Testis (tissue), 3 donors: ENCODE measurements around the gene CDH4. TPM values are rescaled to one million over a fixed set of nuclear protein-coding genes. Genes with fewer than 3 reads are reported as not detected.

Experiments
- DNase-seq: peaks from one replicate; pipeline ENCODE4 v3.0.0-alpha.2; 2019
- H3K27ac ChIP-seq, 2 donors: fragments of 200-600 bp; sonication (generic); one replicate each; pipeline ENCODE4 v1.5.1; 2019
- H3K27me3 ChIP-seq: fragments of 200-600 bp; sonication (generic); one replicate; pipeline ENCODE4 v1.5.1; 2019
- H3K36me3 ChIP-seq: fragments of 200-600 bp; sonication (generic); one replicate; pipeline ENCODE4 v1.5.1; 2017; ENCODE audit warnings: low read depth; ENCODE audit errors: missing control alignments
- H3K4me1 ChIP-seq: fragments of 200-600 bp; sonication (generic); one replicate; pipeline ENCODE4 v1.5.1; 2019
- H3K4me3 ChIP-seq, 2 donors: fragments of 200-600 bp; sonication (generic); one replicate each; pipeline ENCODE4 v1.5.1; 2017 to 2019
- H3K9me3 ChIP-seq: fragments of 200-600 bp; sonication (generic); one replicate; pipeline ENCODE4 v1.5.1; 2017
- POLR2A ChIP-seq: fragments of 450-650 bp; IDR thresholded peaks from one replicate; pipeline ENCODE4 v1.6.1; 2017; ENCODE audit warnings: antibody characterized with exemption, mild to moderate bottlenecking, moderate library complexity
- WGBS, 2 donors: methylation state at CpG; one replicate each; pipeline ENCODE4 v1.1.5; 2018; 5-methylcytosine and 5-hydroxymethylcytosine counted together
- intact Hi-C: fragments of 100-400 bp; cut with DNase I; formaldehyde crosslinking; loops from one replicate; pipeline ENCODE4 v1.15.1; 2023; ENCODE audit warnings: low total_unique reads
- polyA plus RNA-seq: library from polyadenylated mRNA; stranded (reverse); fragments of 350-450 nt; fragmentation: Illumina TruSeq; extraction: RNeasy Lipid Tissue Mini Kit (QIAGEN cat#74804); gene quantifications from one replicate; pipeline ENCODE4 v1.2.3, GENCODE V29; 2014; ENCODE audit warnings: low read depth, low replicate concordance; ENCODE audit not compliant: insufficient read depth
- total RNA-seq, 2 donors: library from RNA; depleted of rRNA; stranded (reverse); fragments of >200 nt; gene quantifications; one replicate each; pipeline ENCODE4 v1.2.3, GENCODE V29; 2016
- TF ChIP-seq, protein P1 (sequence below), 3 experiments: fragments of 450-650 bp in 2 of 3; fragments of 200-600 bp in 1 of 3; sonication (generic) in 1 of 3; IDR thresholded peaks; one replicate each; pipeline ENCODE4 v1.5.1; 2016 to 2019; ENCODE audit warnings: antibody characterized with exemption in 3 of 3, mild to moderate bottlenecking in 2 of 3, moderate library complexity in 1 of 3

The CDH4 gene
- total and polyA plus RNA-seq, 3 donors from 2014 or later: 1.4 to 3.3 (median 1.9) TPM

GRCh38 chr20:61830241-61830930, 578.3 kb downstream of the CDH4 start:
- intact Hi-C loops: no loop called here
- WGBS, 2 donors: 83 to 85% methylated on average over 12 to 30 of the region's 30 CpGs
- TF ChIP-seq POLR2A: no peak

GRCh38 chr20:61830991-61831390, 578.9 kb downstream of the CDH4 start:
- intact Hi-C loops: no loop called here
- no peak overlapping the region for H3K4me3 ChIP-seq
- 74 to 75% methylated on average over 6 to 8 of the region's 8 CpGs for WGBS, 2 donors

More at GRCh38 chr20:61830241-61830930, 578.3 kb downstream of the CDH4 start:
- H3K27me3 ChIP-seq: no peaks in the 10 kb centered on the region
- no peak overlapping the region for H3K4me3 ChIP-seq
- no peaks in the 10 kb centered on the region for H3K36me3 ChIP-seq
- no peaks in the 10 kb centered on the region for H3K4me1 ChIP-seq
- no peaks in the 10 kb centered on the region for H3K9me3 ChIP-seq
- no peak for DNase-seq
- H3K27ac ChIP-seq: no peak overlapping the region

DNA sequence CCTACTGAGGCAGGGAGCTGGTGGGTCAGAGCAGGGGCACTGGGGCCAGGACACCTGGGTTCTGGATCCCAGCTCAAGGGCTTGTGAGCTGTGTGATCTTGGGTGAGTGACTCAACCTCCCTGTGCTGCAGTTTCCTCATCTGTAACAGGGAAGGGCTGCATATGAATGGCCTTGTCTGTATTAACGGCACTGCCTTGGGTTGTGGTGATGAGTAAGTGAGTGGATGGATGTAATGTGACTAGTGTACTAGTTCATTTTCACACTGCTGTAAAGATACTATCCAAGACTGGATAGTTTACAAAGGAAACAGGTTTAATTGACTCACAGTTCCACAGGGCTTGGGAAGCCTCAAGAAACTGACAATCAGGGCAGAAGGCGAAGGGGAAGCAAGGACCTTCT, 580.1 kb downstream of the CDH4 start:
- intact Hi-C loops: no loop called here
- Histone ChIP-seq H3K9me3 (no peaks in the 10 kb centered on the region), H3K27me3 (no peaks in the 10 kb centered on the region), H3K4me3 (no peak overlapping the region), H3K36me3 (no peaks in the 10 kb centered on the region), H3K4me1 (no peaks in the 10 kb centered on the region), H3K27ac (no peak overlapping the region)
- TF ChIP-seq, protein P1, sequence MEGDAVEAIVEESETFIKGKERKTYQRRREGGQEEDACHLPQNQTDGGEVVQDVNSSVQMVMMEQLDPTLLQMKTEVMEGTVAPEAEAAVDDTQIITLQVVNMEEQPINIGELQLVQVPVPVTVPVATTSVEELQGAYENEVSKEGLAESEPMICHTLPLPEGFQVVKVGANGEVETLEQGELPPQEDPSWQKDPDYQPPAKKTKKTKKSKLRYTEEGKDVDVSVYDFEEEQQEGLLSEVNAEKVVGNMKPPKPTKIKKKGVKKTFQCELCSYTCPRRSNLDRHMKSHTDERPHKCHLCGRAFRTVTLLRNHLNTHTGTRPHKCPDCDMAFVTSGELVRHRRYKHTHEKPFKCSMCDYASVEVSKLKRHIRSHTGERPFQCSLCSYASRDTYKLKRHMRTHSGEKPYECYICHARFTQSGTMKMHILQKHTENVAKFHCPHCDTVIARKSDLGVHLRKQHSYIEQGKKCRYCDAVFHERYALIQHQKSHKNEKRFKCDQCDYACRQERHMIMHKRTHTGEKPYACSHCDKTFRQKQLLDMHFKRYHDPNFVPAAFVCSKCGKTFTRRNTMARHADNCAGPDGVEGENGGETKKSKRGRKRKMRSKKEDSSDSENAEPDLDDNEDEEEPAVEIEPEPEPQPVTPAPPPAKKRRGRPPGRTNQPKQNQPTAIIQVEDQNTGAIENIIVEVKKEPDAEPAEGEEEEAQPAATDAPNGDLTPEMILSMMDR (IDR thresholded peaks at IDR 0.05): no peak
- TF ChIP-seq POLR2A: no peak
- DNase-seq: no peak
- WGBS, 2 donors: 88 to 92% methylated on average over 2 of the region's 2 CpGs

More at GRCh38 chr20:61830991-61831390, 578.9 kb downstream of the CDH4 start:
- TF ChIP-seq, protein P1 (IDR thresholded peaks at IDR 0.05): no peak
- Histone ChIP-seq H3K4me1 (no peaks in the 10 kb centered on the region), H3K27me3 (no peaks in the 10 kb centered on the region), H3K36me3 (no peaks in the 10 kb centered on the region), H3K27ac (no peak overlapping the region), H3K9me3 (no peaks in the 10 kb centered on the region)
- no peak for DNase-seq

- intact Hi-C loops: no loop called here
Measured at GRCh38 chr20:61833807-61834610, 581.9 kb downstream of the CDH4 start.

DNA sequence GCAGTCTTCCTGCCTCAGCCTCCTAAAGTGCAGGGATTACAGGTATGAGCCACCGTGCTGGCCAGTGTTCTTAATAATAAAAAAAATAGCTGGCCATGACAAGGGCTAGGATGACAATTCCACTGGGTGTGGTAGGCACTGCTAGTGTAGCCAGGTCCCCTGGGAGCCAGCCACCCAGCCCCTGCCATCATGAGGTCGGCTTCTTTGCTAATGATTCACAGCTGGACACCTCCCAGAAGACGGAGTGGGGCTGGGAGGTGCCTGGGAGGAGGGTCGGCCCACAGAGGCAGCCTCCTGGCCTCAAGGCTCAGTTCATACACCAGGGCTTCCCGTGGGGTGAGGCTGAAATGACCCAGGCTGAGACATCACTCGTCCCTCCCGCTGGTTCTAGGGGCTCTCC, 583.2 kb downstream of the CDH4 start:
- H3K9me3 ChIP-seq: no peaks in the 10 kb centered on the region
- no peaks in the 10 kb centered on the region for H3K36me3 ChIP-seq
- no peak for TF ChIP-seq POLR2A
- H3K4me3 ChIP-seq: no peak overlapping the region
- H3K27me3 ChIP-seq: no peaks in the 10 kb centered on the region
- DNase-seq: no peak
- 75 to 81% methylated on average over 5 to 7 of the region's 7 CpGs for WGBS, 2 donors
- H3K4me1 ChIP-seq: no peaks in the 10 kb centered on the region
- intact Hi-C loops: no loop called here
- no peak overlapping the region for H3K27ac ChIP-seq

More at GRCh38 chr20:61833807-61834610, 581.9 kb downstream of the CDH4 start:
- H3K4me1 ChIP-seq: no peaks in the 10 kb centered on the region
- no peak for TF ChIP-seq POLR2A
- TF ChIP-seq, protein P1 (IDR thresholded peaks at IDR 0.05): no peak
- H3K27ac ChIP-seq: no peak overlapping the region
- no peak overlapping the region for H3K4me3 ChIP-seq
- WGBS, 2 donors: 70 to 77% methylated on average over 6 to 14 of the region's 14 CpGs
- no peaks in the 10 kb centered on the region for H3K36me3 ChIP-seq
- H3K9me3 ChIP-seq: no peaks in the 10 kb centered on the region
- H3K27me3 ChIP-seq: no peaks in the 10 kb centered on the region
- DNase-seq: peak; percentile 58
